ENCODE results near the gene TMEM40.
"Not testable (repeated sequence)": the region's sequence is repeated elsewhere in the genome, so short reads cannot be mapped to it uniquely, and the experiment has no call there.

TMEM40 gene

GRCh38 chr3:12759097-12759679 is at the start of gene TMEM40:
TMEM40 (minus strand) TSS chr3:12759259; CDS start chr3:12749832, 9,427 bp downstream.
- no peak for DNase-seq

- no peak for DNase-seq
These were observed 49.5 kb upstream of the TMEM40 start for GRCh38 chr3:12808587-12808986.

- DNase-seq = no peak
These were observed 48.7 kb upstream of the TMEM40 start for GRCh38 chr3:12807601-12808359.

GRCh38 chr3:12807066-12807465 is 48.0 kb upstream of the TMEM40 start:
- no peak for DNase-seq

GRCh38 chr3:12803371-12803770 is 44.3 kb upstream of the TMEM40 start:
- no peak for DNase-seq

GRCh38 chr3:12799525-12800440 is 40.7 kb upstream of the TMEM40 start:
- DNase-seq = no peak

- DNase-seq = no peak
These were observed 39.6 kb upstream of the TMEM40 start for GRCh38 chr3:12798559-12799179.

- DNase-seq = no peak
These were observed 39.0 kb upstream of the TMEM40 start for GRCh38 chr3:12797892-12798558.

GRCh38 chr3:12797124-12797891 is 38.2 kb upstream of the TMEM40 start:
- no peak for DNase-seq

- DNase-seq = peak; percentile 27
These were observed 37.4 kb upstream of the TMEM40 start, which contains the start of gene CAND2 for GRCh38 chr3:12796171-12797123. CAND2 (plus strand) TSS chr3:12796680; CDS start chr3:12796721, 41 bp downstream.

GRCh38 chr3:12793701-12794100 is 34.6 kb upstream of the TMEM40 start:
- DNase-seq = no peak

GRCh38 chr3:12791430-12791829 is 32.4 kb upstream of the TMEM40 start:
- DNase-seq = no peak

GRCh38 chr3:12787967-12788690 is 29.1 kb upstream of the TMEM40 start:
- not testable (repeated sequence) for DNase-seq

- not testable (repeated sequence) for DNase-seq
These were observed 28.3 kb upstream of the TMEM40 start for GRCh38 chr3:12787346-12787745.

- DNase-seq = no peak
These were observed 26.0 kb upstream of the TMEM40 start for GRCh38 chr3:12785096-12785495.

- no peak for DNase-seq
These were observed 23.2 kb upstream of the TMEM40 start for GRCh38 chr3:12782172-12782815.

- no peak for DNase-seq
These were observed 21.7 kb upstream of the TMEM40 start for GRCh38 chr3:12780751-12781150.

GRCh38 chr3:12777171-12777570 is 18.1 kb upstream of the TMEM40 start:
- DNase-seq = no peak

GRCh38 chr3:12775970-12776369 is 16.9 kb upstream of the TMEM40 start:
- not testable (repeated sequence) for DNase-seq

All from NCI-H2029 treated with DMSO at 0.1 percent for 48 hours (cell line).